Measurements from ENCODE around the gene COL21A1.

Gene COL21A1

DNA sequence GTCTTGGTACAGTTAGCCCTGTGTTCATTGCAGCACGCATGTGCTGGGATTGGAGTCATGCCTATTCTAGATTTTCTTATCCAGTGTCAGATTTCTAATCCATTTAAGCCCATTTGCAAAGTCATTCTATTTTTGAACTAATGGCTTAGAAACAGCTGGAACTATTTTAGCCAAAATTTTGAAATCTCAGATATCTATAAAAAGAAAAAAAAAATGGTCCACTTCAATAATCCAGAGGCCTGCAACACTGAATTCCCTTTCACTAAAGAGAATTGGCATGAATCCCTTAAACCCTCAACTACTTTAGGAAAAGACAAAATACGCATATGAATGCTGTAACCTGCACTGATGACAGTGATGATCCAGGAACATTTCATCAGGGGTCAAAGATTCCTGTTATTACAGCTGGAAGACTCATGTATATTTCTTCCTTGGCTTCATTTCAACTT is 1.5 kb downstream of the COL21A1 start:
- no peak for DNase-seq (ENCODE audit: low read depth in 2 of 2)

DNA sequence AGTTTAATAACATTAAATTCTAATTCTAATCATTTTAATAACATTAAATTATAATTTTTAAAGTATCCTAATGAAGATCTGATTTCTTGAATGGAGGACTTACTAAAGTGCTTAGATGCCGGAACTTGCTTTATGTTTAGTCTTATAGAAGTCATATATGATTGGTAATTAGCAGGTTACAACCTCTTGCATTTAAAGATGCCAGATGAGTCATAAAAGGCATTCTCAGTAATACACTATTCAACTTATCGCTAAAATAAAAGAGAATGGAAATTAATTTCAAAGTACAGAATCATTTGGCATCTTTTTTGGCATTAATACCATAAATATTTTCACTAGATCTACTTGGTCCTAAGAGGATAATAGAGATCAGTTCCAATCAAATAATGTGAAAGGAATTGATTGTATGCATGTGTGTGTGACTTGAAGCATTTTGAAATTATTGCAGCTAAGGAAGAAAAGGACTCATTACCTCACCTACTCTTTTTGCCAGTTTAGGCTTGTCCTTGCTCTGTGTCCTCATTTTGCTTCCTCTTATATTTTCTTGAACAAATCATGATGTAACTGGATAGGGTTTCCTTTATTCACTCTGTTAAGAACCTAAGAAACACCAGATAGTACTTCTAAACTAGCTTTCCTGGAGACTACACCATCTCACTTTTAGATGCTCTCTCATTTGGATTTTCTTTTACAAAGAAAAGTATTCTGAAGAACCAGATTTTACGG is 2.7 kb downstream of the COL21A1 start:
- DNase-seq (ENCODE audit: low read depth in 2 of 2), result no peak

- no peak for DNase-seq (ENCODE audit: low read depth in 2 of 2)
These were observed 3.3 kb downstream of the COL21A1 start for GRCh38 chr6:56244089-56244488.

DNA sequence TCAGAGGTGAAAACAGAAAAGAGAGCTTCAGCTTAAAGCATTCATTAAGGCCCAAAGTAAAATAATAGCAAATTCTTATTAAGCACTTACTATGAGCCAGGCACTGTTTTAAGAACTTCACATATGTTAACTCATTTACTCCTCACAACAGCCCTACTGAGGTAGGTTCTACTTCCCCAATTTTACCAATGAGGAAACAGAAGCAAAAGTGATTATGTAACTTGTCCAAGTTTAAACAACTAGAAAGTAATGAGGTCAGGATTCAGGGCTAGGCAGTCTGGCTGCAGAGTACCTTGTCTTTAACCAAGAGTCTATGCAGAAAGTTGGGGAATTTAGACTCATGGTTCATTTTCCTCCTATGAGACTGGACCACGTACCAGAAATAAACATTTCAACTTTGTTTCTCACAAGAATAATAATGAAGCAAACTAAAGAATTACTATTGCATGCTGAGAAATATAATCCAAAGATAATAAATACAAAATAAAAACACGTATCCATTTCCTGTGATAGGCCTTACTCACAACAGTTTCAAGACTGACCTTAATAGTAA is 3.8 kb downstream of the COL21A1 start:
- DNase-seq (ENCODE audit: low read depth in 2 of 2), result no peak

GRCh38 chr6:56242346-56242745 is 5.0 kb downstream of the COL21A1 start:
- DNase-seq (ENCODE audit: low read depth in 2 of 2), result no peak

- no peak for DNase-seq (ENCODE audit: low read depth in 2 of 2)
These were observed 6.1 kb downstream of the COL21A1 start for GRCh38 chr6:56241124-56241802.

DNA sequence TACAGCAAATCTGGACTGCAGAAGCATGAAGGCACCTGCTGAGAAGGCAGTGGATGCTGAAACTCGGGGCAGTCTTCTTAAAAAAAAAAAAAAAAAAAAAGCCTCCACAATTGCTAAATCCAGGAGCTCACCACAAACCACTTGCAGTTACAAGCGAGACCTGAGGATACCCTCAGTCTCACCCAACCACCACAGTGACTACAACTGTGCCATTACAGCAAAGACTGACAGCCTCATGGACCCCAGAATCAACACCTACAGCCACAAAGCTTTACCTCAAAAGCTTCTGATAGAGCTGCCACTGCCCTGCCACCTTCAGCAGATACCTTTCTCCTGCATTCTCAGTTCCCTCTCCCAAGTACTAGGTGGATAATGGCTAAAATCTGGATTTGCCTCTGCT is 9.0 kb downstream of the COL21A1 start:
- no peak for DNase-seq (ENCODE audit: low read depth in 2 of 2)

- no peak for DNase-seq (ENCODE audit: low read depth in 2 of 2)
These were observed 12.1 kb downstream of the COL21A1 start for GRCh38 chr6:56235245-56235644.

GRCh38 chr6:56232436-56232835 is 14.9 kb downstream of the COL21A1 start:
- no peak for DNase-seq (ENCODE audit: low read depth in 2 of 2)

DNA sequence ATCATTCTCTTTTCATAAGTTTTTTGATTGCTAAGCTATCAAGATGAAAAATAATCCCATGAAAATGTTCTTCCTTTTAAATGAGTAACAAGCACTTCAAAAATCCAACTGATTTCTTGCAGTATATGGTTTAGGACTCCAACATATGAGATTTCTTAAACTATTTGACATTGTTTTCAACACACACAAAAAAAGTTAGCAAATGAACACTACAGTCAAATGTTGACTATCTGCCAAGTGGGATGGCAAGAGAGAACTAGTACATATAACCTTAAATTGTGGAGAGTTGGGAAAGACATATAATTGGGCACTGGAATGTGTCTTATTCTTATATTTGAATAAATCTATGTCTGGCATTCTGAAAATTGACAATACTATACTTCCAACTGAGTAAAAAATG is 15.6 kb downstream of the COL21A1 start:
- DNase-seq (ENCODE audit: low read depth in 2 of 2), result no peak

GRCh38 chr6:56230976-56231566 is 16.3 kb downstream of the COL21A1 start:
- no peak for DNase-seq (ENCODE audit: low read depth in 2 of 2)

DNA sequence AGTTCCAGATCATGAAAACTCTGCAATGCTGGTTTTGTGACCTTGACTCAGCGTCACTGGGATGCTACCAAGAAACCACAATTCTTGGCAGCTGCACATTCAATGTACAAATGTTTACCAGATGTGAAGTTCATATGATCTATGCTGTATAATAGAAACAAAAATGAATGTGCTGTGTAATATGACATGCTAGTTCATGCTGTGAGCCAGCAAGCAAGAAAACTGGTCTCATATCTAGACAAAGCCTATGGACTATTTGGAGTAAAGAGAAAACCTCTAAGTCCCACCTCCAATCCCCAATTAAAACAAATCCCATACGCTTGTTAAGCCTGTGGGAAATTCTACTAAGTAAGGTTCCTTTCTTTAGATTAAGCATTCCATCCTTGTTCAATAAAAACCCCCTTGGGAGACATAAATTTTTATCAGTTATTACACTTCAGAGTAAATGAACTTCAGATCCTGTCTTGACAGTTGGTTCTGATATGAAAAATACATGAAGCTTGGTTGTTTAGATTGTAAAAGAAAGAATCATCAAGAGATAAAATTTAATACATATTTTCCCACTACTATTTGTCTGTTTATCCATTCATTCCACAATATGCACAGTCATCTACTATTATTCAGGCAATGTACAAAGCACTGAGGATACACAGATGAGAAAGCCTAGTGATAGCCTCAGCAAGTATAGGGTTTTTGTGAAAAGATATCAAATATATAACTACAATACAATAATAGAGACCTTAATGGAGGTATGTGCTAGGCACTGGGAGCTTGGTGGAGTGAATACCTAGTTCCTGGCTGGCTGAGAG is 20.1 kb downstream of the COL21A1 start:
- no peak for DNase-seq (ENCODE audit: low read depth in 2 of 2)

DNA sequence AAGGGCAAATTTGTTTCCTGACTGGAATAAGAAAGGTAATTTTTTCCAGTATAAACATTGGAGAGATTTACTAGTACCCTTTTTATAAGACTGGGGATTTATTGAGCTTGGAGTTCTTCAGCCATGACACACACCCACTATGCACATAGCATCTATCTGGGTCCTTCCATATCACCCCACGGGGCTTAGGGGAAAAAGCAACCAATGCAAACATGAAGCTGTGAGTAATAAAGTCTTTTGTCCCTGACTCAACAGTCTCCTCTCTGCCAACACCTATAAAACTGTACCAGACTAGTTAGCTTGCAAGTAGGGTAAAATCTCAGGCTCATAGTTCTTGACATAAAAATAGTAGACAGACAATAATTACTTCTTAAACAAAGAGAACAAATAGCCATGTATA is 23.4 kb downstream of the COL21A1 start:
- DNase-seq (ENCODE audit: low read depth in 2 of 2), result no peak

DNA sequence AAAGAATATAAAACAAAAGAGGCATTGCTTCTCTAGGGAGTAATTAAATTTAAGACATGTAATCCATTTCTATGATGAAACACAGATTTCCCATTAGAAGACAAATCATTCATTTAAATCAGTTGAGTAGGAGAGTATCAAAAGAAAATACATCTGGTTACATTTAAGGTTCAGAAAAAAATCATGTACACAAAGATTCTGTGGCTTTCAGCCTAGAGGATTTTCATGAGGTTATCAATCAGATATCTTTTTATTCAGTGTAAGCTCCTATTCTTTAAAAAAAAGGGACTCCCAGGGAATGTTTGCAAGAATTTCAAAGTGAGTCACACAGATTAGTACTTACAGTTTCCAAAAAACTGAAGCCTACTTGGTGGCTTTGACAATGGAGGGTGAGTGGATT is 24.9 kb downstream of the COL21A1 start:
- no peak for DNase-seq (ENCODE audit: low read depth in 2 of 2)

GRCh38 chr6:56220078-56220477 is 27.3 kb downstream of the COL21A1 start:
- no peak for DNase-seq (ENCODE audit: low read depth in 2 of 2)

GRCh38 chr6:56214703-56215101 is 32.7 kb downstream of the COL21A1 start:
- no peak for DNase-seq (ENCODE audit: low read depth in 2 of 2)

DNA sequence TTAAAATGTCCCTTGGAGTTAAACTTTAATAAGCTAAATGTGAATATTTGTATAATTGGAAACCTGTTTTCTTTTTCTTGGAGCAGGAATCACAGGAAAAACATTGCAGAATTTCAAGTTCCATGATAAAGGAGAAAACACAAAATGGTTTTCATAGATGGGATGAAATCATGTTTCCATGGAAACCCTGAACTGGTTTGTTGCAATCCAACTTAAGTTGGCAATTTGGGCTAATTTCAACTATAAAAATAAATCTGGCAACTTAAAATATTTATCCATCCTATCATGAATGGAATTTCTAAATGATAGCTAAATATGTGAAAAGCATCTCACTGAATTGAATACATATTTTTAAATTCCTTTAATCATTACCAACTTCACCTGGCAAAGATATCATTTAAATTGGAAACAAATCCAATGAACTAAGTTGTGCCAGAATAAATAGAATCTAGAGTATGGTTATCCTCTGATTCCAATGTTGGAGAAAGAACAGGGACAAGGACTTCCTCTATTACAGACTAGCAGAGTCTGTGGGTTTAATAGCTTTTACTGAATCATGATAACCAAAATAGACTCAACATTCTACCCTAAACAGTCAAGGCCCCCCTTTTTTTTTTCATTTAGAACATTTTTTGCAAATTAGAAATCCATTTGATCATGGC is 33.2 kb downstream of the COL21A1 start:
- DNase-seq (ENCODE audit: low read depth in 2 of 2), result no peak

DNA sequence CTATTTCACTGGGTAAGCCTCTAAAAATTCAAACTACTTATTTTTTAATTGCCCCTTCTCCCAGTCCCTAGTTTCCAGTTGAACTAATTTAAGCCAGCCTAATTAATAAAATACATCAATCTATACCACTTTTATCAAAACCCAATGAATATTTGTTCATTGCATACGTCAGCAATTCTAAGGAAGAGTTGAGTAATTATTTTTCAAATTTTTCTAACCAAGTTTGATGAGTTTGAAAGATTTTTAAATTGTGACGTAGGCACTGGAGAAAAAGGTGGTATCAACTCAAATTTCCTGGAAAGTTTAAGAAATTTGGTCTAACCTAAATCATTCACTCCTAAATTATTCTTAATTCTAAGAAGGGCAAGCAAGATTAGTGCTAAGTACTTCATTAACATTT is 35.7 kb downstream of the COL21A1 start:
- DNase-seq (ENCODE audit: low read depth in 2 of 2), result no peak

- DNase-seq (ENCODE audit: low read depth in 2 of 2), result no peak
These were observed 43.2 kb downstream of the COL21A1 start for GRCh38 chr6:56204134-56204533.

DNA sequence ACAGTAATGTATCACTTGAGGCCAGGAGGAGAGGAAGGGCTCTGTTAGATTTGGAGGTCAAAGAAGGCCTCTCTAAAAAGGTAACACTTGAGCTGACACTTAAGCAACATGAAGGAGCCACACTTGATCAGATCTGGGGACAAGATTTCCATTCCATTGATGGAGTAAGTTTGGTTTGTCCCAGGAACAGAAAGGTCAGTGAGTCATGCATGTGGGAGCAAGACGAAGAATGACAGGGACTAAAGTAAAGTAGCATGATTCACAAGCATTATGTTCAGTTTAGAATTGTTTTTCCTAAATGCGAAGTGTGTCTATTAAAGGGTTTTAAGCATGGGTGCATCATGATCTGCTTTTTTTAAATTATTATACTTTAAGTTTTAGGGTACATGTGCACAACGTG is 47.4 kb downstream of the COL21A1 start:
- DNase-seq (ENCODE audit: low read depth in 2 of 2), result no peak

DNA sequence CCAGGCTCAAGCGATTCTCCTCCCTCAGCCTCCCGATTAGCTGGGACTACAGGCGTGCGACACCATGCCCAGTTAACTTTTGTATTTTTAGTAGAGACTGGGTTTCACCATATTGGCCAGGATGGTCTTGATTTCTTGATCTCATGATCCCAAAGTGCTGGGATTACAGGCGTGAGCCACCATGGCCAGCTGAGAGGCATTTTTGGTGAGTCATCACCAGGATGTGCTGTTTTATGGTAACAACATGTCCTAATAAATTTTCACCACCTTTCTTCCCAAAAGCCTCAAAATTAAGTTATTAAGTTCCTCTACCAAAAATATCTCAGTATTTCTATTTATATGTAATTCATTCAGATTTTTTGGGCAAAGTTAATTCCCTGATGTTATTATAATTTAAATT is 53.5 kb downstream of the COL21A1 start:
- DNase-seq (ENCODE audit: low read depth in 2 of 2), result no peak
